Islet precursor cell (in vitro differentiated cells): Measurements from ENCODE around the gene ARPP21.
"Not testable (repeated sequence)": the region's sequence is repeated elsewhere in the genome, so short reads cannot be mapped to it uniquely, and the experiment has no call there.

ENCODE experiments used
- DNase-seq: peaks from one replicate; pipeline ENCODE4 v3.0.0-alpha.2; 2018

The ARPP21 gene

DNA sequence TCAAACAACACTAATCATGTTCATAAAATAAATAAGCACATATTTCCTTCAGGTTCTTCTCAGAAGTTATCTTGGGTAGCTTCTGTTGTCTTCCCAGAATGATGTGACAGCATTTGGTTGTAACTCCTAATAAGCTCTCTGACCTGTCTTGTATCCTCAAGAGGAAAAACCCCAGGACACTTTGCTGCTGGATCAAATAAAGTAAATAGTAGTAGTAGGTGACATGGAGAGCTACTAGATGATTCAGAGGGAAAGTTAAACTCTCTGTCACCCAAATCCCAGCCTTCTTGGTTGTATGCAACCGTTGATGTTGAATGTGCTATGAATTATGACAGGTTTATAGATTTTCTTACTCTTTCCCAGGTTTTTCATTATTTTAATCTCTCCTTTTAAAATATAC, 143.0 kb downstream of the ARPP21 start:
- no peak for DNase-seq

DNA sequence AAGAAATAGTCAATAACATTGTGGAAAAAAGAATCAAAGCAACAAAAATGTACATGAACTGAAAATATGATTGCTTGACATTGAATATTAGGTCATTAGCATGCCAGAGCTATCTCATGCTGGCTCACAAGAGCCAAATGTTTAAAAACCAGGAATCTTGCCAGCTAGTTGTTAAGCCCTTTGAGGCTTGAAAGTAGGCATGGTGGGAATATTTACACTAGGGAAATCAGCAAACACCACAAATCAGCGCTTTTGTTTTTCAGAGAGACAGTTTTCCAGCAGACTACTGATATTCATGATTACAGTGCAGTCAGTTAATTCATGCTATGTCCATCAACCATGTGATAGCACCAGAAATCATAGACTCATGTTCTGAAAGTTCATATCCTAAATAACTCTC, 144.8 kb downstream of the ARPP21 start:
- no peak for DNase-seq

DNA sequence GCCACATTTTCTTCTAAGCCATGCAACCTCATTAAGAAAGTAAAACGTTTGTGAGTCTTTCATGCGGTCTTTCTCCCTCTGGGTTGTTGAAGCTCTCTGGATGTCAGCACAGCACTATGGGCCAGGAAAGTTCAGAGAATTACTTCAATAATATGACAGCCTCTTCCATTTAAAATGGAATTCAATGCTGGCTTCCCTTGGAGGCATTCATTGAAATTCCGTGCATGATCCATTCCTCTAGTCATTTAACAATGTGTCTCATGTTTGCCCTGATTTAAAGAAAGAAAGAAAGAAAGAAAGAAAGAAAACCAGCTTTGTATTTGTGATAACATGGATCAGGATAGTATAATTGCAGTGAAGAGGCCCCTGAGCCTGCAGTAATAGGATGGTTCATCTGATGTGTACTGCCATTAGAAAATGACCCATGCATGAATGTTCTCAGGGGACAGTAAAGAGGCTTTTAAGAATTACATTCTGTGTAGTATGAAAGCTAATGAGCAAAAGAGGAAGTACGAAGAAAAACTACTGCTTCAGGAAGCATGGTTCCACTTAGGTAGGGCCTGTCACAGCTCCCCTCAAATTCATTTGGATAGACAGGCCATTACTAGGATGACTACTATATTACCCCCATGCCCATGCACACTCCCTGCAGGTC, 146.0 kb downstream of the ARPP21 start:
- no peak for DNase-seq

DNA sequence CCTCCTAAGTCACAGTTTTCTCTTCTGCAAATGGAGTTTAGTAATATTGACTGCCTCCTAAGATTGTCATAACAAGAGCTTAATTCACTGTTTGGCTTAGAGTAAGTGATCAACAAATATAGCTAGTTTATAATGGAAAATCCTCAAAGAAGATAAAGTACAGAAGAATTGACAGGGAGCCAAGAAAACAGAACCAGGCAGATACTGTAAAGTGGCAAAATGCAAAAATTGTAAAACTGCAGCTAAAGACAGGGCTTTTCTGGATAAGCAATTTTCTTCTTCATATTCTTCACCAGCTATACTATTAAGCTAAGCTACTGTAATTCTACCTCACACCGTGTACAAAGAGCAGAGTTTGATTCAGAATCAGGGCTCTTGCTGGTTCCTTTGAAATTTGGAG, 148.6 kb downstream of the ARPP21 start:
- no peak for DNase-seq

DNA sequence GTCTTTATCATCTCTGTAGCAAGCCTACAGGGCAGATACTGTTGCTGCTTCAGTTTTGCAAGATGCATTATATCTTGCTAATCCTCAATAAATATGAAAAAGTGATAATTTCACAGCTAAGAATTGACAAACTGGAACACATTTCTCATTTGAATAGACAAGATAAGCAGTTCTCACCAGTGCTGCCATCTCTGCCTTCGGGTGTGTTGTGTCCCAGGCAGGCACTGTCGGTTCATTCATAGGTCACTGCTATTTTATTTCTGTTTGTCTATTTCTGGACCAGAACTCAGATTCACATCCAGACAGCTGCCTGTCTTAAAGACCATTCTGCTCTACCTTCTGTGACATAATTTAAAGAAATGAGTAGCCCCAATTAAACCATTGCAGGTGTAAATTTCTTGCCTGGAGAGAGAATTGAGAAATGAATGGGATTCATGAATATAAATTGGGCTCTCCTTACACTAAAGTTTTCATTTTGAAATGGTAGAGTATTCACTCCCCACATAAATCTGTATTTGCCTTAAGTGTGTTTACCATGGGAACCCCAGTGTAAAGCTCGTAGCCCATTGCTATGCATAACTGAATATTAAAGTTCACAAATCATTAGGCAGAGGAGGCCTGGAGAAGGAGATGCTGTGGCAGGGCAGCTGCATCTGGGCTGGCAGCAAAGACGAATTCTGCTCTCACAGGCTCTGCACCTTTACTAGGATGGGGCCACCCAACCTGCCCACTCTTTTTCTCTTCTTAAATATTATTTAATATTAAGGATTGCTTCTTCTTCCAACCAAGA, 149.9 kb downstream of the ARPP21 start:
- DNase-seq = no peak

DNA sequence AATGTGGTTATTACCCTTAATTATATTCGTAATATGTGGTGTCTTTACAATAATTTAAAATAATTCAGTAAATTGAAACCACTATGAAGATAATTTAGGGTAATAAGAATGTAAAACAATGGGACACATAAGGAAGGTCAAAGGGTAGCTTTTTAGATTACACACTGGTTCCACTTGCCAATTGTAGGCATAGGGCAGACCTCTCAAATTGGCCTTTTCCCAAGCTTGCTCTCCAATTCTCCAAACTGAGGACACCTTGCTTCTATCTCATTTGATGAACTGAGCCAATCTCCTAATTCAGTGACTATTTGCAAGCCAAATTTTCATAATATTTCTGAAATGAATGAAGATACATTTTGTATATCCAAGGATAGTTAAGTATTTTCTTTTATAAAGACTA, 151.4 kb downstream of the ARPP21 start:
- no peak for DNase-seq

DNA sequence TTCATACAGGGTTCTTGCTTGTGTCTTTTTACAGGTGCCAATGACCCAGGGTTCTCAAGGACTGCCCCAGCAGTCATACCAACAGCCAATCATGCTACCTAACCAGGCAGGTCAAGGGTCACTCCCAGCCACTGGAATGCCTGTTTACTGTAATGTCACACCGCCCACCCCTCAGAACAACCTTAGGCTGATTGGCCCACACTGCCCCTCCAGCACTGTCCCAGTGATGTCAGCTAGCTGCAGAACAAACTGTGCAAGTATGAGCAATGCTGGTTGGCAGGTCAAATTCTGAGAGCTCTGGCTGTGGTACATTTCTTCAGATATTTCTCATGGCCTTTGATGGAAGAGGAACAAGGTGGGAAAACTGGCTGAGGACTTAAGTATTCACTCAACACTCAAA, 154.3 kb downstream of the ARPP21 start:
- no peak for DNase-seq

DNA sequence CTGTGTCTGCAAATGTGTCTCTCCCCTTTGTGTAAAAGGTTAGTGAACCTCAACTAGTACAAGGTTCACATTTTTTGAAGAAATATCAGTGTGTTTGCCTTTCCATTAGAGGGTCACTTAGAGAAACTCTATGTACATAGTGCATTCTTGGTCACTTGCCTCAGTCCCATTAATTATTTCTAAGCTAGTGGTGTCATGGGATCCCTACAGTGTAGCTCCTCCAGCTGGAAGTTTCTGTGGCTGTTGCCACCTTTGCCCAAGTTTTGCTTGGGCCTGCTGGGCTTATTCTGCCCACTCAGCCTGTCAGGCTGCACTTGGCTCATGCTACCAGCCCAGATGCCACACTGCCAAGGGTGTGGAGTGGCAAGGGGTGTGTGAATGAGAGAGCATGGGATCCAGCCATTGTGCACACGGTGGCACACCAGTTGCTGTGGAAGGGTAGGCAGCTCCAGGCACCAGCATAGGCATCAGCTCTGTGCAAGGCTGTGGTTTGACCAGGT, 161.7 kb downstream of the ARPP21 start:
- no peak for DNase-seq

DNA sequence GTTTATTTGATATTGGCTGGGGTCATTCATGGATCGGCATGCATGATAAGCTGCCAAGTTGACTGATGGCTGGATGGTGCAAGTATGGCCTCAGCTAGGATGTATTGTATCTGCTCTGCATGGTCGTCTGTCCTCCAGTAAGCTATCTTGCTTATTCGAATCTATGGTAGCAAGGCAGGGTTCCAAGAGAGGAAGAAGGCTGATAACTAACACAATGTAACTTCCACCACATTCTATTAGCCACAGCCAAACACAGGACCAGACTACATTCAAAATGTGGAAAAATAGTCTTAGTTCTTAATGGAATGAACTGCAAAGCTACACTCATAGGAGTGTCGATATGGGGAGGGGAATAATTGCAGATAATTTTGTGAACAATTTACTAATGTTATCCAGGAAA, 175.2 kb downstream of the ARPP21 start:
- DNase-seq = no peak

DNA sequence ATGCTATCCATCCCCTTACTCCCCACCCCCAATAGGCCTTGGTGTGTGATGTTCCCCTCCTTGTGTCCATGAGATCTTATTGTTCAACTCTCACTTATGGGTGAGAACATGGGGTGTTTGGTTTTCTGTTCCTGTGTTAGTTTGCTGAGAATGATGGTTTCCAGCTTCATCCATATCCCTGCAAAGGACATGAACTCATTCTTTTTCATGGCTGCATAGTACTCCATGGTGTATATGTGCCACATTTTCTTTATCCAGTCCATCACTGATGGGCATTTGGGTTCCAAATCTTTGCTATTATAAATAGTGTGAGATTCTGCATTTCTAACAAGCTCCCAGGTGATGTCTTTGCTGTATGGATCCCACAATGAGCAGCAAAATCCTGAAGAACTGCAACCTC, 176.5 kb downstream of the ARPP21 start:
- DNase-seq = not testable (repeated sequence)

DNA sequence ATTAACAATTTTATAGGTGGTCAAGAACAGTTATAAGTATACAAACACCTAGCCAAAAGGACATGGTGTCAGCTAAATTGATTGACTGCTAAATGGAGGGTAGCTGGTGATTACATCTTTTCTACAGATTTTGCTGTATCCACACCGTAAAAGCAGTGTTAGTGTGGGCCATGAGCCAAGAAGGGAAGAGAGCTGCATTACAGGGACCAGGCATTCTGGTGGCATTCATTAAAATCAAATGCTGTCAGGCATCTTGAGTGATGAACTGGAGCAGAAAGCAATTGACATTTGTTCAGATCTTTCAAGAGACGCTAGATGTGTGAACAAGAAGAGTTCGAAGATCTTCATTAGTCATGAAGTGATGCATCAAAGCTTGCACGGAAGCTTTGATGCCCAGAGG, 177.9 kb downstream of the ARPP21 start:
- no peak for DNase-seq

DNA sequence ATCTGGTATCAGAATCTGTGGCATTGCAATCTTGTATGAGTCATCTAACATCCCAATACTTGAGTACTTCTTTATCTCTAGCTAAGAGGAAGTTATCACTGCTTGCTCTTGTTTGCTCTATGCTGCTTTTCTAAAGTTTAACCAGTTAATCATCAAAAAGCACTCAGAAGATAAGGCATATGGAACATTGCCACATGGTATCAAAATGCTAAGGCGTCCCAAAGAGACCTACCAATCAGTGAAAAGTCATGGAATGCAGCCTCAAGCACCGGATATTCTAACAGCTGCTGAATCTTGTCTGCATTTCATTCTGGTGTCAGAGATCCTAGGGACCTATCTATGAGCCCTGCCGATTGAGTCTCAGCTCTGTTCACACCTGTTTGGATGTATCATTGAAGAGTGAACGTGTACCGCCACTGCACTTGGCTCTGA, 192.8 kb downstream of the ARPP21 start:
- DNase-seq = no peak
